GM19328 (cell line): Measurements from ENCODE around the gene PRPS1.
A peak's percentile ranks its signal among the peaks of the same experiment; 100 is the strongest.
"Not testable (repeated sequence)": the region's sequence is repeated elsewhere in the genome, so short reads cannot be mapped to it uniquely, and the experiment has no call there.

ENCODE experiments used
- ATAC-seq: cut with Tn5 transposase; IDR thresholded peaks from one replicate; pipeline ENCODE4 v1.9.1; 2021; ENCODE audit warnings: mild to moderate bottlenecking, moderate library complexity; ENCODE audit not compliant: unreplicated experiment

The PRPS1 gene

DNA sequence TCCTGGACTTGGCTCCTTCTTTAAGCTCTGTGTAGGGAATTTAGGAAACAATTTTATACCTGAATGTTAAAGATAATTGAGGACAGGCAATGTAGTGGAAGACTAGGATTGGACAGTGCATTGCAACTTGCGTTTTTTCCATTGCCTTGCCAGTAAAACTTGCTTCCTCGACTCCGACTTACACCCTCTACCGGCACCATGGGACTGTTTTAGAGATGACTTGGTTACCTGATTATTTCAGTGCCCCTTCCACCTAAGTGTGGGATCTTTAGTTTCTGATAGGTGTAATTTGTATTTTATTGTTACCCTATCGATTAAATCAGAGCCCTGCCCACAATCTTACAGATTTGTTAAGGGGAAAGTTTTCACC, 1.2 kb downstream of the PRPS1 start:
- ATAC-seq: no peak

DNA sequence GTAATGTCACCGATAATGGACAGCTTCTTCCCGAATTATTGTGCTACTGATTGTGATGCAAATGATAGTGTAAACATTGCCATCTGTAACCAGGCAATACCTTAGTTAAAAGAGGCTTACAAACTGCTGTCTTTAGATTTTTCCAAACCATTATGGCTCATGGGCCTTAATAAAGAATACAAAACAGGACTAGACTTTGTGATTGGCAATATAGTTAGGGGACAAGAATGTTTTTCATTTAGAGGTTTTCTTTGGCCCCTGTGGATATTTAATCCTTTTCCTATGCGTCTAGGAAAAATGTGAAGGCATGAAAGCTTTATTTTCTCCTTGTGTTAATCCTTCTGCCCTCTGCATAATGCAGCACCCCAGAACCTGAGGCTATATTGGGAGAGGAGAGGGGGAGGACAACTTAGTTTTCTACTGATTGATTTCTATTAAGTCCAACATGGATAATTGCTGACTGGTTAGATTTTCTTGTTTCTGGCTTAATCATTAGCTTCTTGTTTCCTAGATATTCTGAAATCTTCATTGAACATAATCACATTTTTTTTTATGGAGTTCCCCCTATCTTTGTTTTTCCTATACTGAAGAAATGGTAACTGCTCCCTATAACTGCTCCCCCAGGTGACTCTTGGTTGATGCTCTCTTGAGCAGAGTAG, 1.9 kb downstream of the PRPS1 start:
- no peak for ATAC-seq

DNA sequence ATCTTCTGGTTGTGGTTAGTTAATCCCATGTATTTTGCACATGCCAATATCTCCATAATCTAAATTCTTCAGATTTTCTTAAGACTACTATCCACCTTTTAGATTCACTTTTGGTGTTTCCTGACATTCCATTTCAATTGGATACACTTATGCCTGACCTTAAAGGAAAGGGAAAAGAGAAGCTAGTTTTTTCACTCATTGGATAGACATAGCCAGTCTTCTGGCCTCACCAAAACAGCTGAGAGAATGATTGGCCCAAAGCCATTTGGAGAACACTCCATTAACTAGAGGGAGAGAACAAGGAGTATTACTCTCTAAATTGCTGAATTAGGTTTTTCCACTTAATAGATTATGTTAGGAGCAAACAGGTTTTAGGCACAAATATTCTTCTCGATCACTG, 4.0 kb downstream of the PRPS1 start:
- no peak for ATAC-seq

DNA sequence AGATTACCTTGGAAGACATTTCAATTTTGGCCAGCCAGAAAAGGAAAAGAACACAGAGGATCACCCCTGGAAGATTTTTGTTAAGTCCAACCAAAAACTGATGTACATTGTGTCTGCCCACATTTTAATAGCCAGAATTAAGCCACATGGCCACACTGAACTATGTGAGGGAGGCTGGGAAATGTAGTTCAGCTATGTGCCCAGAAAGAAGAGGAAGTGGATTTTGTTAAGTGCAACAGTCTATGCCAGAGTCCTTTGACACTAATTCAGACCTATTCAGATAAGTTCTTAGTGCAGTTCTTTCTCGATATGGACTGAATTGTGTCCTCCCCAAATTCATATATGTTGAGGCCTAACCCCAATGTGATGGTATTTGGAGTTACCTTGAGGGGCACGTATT, 18.4 kb downstream of the PRPS1 start:
- ATAC-seq: no peak

DNA sequence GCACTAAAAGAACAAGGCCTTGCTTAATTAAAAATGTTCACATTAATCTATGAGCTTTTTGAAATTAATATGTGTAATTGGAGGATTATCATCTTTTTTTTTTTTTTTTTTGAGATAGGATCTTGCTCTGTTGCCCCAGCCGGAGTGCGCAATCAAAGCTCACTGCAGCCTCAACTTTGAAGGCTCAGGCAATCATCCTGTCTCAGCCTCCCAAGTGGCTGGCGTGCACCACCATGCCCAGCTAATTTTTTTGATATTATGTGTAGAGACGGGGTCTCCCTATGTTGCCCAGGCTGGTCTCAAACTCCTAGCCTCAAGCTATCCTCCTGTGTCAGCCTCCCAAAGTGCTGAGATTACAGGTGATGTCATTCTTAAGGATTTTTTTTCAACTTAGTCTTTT, 20.0 kb downstream of the PRPS1 start:
- ATAC-seq: no peak

DNA sequence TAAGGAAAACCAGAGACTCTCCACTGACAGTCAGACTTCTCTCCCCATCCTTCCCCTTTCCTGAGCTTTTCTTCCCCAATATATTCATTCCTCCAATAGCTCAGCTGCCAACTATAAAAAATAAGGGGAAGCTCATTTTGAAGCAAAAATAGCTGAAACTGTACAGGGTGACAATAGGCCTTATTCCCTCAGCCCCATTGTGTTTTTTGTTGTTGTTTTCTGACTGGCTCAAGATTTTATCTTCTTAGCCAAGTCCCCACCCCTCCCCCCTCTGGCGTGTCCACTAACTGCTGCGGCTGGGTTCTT, 26.2 kb downstream of the PRPS1 start:
- ATAC-seq: no peak

DNA sequence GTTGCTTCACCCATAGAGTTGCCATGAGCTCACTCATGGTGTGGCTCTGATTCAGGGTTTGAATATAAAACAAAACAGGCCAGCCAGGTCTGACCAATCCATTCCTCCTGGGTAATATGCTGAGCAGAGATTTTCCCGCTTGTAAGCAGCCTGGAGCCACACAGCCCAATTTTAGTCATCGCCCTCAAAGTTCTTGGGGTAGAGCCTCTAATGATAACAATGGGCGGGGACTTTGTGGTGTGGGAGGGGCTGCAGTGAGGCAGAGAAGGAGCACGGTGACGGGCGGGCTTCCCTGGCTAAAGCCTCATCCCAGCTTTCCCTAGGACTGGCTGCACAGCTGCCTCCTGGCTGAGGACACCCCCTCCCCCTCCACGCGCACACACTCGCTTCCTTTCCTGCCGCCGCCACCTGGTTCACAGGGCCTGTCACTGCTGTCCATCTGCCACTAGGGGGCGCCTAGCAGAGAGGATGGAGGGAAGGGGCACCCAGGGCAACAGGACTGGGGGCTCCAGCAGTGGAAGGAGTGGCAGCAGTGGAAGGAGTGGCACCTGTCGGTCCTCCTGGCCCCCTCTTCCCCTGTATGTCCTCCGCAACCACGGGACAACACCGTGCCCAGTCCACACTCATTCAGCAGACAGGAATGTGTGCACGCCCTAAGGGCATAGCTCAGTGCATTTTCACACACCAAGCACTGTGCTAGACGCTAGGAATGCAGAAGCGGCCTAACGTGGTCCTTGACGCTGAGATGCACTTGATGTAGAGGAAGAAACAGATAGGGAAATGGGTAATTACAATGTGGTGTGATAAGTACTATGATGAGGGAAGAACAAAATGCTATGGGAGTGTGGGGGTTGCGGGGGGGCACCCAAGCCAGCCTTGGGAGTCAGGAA, 26.8 kb downstream of the PRPS1 start:
- no peak for ATAC-seq

DNA sequence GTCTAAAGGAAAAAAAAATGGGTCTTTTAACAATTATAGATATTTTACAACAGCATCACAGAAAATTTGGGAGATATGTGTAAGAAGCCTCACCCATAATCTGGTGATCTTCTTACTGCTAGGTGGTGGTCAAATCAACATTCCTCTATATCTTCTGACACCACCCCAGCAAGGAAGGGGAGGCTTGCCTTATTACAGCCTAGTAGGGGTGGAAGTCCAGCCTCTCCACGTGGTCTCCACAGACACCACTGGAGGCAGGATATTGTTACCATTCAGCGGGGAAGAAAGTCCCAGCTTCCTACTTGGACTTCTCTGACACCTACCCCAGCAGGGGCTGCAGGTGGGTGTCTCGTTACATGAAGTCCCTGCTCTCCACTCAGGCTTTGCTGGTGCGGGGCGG, 28.7 kb downstream of the PRPS1 start:
- no peak for ATAC-seq

DNA sequence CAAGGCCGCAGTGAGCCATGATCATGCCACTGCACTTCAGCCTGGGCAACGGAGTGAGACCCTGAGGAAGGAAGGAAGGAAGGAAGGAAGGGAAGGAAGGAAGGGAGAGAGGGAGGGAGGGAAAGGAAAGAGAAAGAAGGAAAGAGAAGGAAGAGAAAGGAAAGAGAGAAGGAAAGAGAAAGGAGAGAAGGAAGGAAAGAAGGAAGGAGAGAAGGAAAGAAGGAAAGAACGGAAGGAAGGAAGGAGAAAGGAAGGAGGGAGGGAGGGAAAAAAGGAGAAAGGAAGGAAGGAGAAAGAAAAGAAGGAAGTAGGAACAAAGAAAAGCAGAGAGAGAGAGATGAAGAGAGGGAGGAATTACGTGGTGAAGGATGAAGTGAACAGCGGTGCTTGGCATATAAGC, 30.4 kb downstream of the PRPS1 start:
- ATAC-seq: no peak

DNA sequence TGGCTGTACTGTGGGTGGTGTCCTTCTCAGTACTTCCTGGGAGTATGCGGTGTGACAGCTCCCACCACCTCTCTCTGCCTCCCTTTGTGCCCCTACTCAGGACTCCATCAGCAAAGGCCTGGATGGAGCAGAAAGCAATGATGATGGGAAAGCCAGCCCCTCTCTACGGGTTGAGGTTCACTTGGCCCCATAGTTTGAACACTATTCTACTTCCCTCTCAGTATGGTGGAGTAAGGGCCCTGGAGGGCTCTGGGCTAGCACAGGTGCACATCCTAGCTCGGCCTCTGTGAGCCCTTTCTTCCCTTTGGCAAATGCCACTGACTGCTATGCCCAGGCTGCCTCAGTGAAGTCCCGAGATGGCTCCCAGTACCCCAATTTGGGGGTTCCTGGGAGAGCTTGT, 31.0 kb downstream of the PRPS1 start:
- ATAC-seq: no peak

DNA sequence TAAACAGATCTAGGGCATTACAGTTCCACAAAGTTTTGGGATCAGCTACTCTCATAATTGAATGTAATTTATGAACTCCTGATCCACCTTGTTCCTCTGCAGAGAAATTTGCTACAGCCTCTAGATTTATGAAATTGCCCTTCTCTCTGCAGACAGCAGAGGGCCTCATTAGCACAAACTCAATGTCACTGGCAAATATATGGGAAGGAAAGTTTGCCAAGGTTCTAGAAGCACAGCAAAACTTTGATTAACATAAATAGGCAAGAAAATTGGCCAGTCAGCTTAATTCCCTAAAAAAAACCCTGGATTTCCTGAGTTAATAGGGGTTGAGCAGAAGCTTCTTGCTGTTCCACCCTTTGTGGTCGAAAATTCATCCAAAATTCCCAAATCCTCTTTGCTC, 31.5 kb downstream of the PRPS1 start:
- no peak for ATAC-seq

DNA sequence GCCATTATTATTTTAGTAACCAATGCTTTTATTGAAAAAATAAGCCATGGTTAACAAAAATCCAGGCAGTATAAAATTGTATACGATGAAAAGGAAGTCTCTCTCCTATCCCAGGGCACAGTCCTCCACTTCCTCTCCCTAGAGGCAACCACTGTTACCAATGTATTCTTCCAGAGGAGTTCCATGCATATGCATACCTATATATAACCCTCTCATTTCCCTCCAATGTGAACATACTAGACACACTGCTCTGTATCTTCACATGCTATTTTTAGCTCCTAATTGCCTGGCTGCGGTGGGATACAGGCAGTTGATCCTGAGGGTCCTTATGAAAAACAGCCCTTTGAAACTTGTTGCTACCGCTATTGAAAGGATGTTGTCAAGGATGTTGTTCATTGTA, 33.8 kb downstream of the PRPS1 start:
- no peak for ATAC-seq

DNA sequence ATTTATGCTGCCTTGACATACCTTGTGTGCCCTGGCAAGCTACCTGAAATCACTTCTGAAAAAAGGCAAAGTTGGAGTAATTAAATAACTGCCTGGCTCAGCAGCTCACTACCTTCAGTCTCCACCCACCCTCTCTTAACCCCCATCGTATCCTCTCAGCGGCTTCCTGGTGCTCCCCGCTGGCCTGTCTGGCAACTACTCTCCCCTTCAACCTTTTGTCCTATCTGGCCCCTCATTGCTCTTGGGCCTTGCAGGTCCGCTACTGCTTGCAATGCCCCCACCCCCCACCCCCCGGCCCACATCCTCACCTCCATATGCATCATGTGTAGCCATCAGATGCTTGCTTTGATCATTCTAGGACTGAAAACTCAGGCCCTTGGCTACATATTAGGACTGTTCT, 34.5 kb downstream of the PRPS1 start:
- no peak for ATAC-seq

DNA sequence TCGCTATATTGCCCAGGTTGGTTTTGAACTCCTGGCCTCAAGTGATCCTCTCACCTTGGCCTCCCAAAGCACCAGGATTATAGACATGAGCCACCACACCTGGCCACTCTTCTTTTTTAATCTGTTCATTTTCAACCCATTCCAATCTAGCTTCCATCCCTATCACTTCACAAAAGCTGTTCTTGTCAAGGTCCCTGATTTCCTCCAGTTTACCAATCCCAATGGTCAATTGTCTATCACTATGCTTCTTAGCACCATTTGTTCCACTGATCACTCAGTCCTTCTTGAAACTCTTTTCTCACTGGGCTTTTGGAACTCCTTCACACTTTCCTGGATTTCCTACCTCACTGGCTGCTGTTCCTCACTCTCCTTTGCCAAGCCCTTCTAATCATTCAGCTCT, 38.6 kb downstream of the PRPS1 start:
- ATAC-seq: no peak

DNA sequence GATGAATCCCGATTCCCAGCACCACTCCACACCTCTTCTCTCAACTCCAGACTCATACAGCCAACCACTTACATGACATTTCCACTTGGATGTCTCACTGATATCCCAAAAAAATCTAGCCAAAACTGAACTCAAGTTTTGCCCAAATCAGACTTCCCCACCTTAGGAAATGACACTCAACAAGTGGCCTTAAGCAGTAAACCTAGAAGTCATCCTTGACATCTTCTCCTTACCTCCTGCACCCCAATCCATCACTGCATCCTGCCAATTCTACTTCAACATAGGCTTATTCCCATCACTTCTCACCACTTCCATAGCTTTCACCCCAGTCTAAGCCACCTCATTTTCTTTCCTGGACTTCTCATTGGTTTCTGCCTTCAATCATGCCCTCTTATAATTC, 39.1 kb downstream of the PRPS1 start:
- no peak for ATAC-seq

DNA sequence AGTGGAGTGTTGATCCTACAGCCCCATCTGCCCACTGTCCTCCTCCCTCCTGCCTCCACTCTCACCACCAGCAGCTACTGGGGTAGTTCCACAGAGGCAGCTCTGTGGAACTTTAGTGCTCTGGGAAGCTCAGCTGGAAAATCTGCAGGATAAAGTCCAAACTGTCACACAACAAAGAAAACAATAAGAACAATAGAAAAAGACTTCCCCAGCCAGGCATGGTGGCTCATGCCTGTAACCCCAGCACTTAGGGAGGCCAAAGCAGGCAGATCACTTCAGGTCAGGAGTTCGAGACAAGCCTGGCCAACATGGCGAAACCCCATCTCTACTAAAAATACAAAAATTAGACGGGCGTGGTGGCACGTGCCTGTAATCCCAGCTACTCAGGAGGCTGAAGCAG, 40.4 kb downstream of the PRPS1 start:
- not testable (repeated sequence) for ATAC-seq

DNA sequence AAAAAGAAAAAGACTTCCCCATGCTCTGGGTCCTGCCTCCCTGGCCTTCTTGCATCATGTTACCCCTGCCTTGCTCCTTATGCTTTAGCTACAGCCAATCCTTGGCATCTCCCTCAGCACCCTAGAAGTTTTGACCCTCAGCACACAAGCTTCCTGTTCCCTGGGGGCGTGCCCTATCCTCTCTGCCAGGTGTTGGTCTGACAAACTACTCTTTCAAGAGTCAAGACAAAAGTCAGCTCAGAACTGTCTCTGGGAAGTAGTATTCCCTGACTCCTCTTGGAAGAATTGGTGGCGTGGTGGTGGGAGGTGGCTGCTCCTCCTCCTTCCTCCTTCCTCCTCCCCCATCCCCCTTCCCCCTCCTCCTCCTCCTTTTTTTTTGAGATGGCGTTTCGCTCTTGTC, 41.0 kb downstream of the PRPS1 start:
- no peak for ATAC-seq

DNA sequence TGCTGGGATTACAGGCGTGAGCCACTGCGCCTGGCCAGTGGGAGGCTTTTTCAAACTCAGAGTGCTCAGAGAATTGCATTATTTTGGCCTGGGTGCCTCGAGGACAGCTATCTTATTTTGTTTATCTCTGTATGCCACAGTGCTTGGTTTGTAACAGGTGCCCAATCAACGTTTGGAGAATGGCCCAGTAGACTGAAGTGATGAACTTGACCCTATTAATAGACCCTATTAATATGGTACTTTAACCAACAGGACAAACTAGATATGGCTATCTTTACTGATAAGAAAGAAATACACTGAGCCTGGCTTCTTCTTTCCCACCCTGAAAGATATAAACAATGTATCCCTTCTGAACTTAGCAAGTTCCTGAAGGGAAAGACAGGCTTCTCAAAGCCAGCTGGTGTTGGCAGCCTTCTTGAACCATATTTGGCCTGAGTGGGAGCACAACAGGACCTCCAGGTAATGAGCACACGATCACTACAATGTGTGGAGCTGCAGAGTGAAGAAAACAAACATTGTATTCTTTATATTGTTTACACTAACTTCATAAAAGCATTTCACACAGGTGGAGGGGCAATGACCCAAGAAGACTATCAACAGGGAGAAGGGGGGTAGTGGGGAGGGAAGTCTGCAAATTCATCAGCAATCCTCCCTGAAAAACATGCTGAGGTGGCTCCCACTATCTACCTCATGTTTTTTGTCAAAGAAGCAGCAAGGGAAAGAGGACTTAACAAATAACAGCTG, 41.7 kb downstream of the PRPS1 start:
- no peak for ATAC-seq

DNA sequence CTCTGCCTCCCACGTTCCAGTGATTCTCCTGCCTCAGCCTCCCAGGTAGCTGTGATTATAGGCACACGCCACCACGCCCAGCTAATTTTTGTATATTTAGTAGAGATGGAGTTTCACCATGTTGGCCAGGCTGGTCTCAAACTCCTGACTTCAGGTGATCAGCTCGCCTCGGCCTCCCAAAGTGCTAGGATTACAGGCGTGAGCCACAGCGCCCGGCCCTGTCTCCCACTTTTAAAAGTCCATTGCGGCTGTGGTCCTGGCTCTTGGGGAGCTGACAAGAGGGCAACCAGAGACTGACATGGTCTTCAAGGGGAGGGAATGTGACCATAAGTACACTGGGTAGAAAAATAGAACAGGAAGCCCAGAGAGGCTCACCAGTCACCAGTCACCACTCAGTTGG, 42.9 kb downstream of the PRPS1 start:
- not testable (repeated sequence) for ATAC-seq

DNA sequence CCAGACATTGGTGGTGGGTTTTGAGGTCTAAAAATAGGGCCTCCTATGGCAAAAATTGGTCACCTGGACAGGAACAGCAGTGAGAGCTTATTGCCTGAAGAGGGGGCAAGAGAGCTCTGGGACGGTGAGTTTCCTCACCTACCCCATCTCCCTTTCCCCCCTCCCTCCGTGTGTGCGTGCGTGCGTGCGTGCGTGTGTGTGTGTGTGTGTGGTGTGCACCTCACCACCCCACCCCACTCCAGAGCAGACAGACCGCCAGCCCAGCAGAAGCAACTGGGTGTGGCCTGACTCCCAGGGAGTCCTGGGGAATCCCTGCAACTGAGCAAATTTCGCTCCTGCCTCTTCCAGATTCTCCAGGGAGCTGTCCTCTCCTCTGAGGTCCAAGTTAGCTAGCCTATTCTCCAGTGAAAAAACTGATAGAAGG, 44.7 kb downstream of the PRPS1 start:
- ATAC-seq: no peak

DNA sequence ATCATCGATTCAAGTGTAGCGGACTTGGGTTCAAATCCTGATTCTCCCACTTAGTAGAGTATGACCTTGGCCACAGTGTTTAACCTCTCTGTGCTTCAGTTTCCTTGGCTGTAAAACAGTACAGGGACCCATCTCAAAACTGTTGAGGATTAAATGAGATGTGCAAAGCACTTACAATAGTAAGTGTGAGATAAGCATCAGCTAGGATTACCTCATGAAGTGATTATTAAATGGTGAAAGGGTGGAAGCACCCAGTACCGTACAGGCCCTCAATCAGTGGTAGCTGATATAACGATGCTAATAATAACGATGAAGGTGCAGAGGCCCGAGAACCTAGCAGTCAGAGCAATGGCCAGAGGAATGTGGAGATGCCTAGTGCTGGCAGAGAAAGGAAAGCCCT, 45.1 kb downstream of the PRPS1 start:
- no peak for ATAC-seq

DNA sequence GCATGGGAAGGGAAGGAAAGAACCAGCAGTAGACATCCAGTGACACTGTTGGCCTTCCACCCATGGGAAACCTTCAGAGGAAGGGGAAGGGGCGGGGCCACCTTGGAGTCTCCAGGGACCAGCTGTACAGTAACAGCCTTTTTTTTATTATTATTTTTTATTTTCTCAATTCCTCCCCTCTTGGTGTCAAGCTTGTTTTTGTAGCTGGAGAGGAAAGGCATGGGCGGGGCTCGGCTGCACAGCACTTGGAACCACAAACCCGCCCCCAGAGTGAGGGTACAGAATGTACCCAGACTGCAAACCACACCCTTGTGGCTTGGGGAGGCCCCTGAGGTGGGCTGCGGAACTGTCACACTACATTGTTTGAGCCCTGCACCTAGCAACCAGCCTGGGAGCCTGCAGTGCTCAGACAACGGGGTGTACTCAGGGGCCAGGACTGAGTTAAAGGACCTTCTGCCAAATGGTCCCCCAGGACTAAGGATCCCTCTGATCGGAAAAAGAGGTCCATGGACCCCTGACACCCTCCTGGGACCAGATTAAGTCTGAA, 45.7 kb downstream of the PRPS1 start:
- ATAC-seq: peak; percentile 95
